ENCODE data around the gene DNHD1. TPM values are rescaled to one million over a fixed set of nuclear protein-coding genes. Genes with fewer than 3 reads are reported as not detected.
A peak's percentile ranks its signal among the peaks of the same experiment; 100 is the strongest.

The DNHD1 gene
- total RNA-seq, 1 donor from 2014 or later = 1.0 TPM

DNA sequence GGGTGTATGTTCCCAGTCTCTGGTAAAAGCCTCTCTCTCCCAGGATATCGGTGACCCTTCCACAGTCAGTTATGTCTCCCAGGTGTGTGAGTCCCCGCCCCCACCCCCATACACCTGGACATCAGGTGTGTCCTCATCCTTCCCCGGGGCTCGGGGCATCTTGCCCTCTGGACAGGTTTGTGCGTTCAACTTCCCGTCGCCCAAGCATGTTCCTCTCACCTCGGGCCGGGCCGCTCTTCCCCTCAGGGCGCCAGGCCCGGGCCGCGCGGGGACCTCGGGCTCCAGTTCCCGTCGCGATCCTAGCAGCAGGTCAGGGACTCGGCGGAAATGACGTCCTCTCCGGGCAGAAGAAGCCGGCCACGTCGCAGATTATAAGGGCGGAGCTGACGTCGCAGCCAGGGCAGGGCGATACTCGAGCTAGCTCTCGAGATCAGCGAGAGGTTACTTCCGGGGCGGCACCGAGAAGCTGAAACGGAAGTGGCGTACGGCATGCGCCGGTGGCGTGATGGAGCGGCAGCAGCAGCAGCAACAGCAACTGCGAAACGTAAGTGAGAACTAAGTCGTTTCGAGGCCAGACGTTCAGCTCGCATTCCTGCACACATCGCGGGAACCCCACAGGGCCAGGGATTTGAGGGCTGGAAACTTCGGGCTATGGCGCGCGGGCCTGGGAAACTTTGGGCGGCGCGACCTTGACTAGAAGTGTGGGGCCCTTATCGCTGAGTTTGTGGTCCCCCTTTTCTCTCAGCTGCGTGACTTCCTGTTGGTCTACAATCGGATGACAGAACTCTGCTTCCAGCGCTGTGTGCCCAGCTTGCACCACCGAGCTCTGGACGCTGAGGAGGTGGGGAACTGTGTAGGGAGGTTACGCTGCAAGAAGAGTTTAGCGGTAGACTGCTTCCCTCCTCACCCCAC is 15.8 kb upstream of the DNHD1 start, which contains the start of the genes ARFIP2 and TIMM10B:
Gene ARFIP2 (minus strand): TSS at position 320 of the 912 bp plus-strand sequence. CDS start 910 bp downstream, outside the sequence.
Gene TIMM10B (plus strand): TSS at position 490 of the 912 bp plus-strand sequence. CDS start 16 bp downstream, at position 506.
- DNase-seq (ENCODE audit: low read depth) = peak; percentile 79
- peak within 1 kb of the TSS; percentile 99 for H3K4me3 ChIP-seq (ENCODE audit: low read depth, low read length)
- TF ChIP-seq, protein P1, sequence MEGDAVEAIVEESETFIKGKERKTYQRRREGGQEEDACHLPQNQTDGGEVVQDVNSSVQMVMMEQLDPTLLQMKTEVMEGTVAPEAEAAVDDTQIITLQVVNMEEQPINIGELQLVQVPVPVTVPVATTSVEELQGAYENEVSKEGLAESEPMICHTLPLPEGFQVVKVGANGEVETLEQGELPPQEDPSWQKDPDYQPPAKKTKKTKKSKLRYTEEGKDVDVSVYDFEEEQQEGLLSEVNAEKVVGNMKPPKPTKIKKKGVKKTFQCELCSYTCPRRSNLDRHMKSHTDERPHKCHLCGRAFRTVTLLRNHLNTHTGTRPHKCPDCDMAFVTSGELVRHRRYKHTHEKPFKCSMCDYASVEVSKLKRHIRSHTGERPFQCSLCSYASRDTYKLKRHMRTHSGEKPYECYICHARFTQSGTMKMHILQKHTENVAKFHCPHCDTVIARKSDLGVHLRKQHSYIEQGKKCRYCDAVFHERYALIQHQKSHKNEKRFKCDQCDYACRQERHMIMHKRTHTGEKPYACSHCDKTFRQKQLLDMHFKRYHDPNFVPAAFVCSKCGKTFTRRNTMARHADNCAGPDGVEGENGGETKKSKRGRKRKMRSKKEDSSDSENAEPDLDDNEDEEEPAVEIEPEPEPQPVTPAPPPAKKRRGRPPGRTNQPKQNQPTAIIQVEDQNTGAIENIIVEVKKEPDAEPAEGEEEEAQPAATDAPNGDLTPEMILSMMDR (conservative IDR thresholded peaks at IDR 0.05; ENCODE audit: low read depth, low read length) = no peak

- DNase-seq (ENCODE audit: low read depth) = no peak
- peak overlapping the region; percentile 99 for H3K4me3 ChIP-seq (ENCODE audit: low read depth, low read length)
- TF ChIP-seq, protein P1 (conservative IDR thresholded peaks at IDR 0.05; ENCODE audit: low read depth, low read length) = no peak
Measured at GRCh38 chr11:6481924-6482275, 15.2 kb upstream of the DNHD1 start.

DNA sequence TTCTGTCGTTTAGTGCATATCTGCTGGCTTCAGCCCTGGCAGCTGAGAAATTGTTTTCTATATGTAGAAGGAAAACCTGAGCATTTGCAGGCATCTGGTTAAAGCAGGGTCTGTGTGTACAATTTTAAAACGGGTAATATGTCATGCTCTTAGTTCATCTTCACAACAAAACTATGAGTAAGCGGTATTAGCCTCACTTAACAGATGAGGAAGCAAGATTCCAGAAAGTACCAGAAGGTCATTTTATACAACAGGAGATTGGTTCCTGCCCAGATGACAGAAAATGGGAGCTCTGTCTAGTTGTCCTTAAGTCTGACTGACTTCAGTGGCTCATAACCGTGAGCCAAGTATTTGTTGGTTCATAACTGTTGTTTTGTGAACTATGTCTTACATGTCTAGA is 14.6 kb upstream of the DNHD1 start:
- no peak for DNase-seq (ENCODE audit: low read depth)
- TF ChIP-seq, protein P1 (conservative IDR thresholded peaks at IDR 0.05; ENCODE audit: low read depth, low read length) = no peak
- peak overlapping the region; percentile 99 for H3K4me3 ChIP-seq (ENCODE audit: low read depth, low read length)

DNA sequence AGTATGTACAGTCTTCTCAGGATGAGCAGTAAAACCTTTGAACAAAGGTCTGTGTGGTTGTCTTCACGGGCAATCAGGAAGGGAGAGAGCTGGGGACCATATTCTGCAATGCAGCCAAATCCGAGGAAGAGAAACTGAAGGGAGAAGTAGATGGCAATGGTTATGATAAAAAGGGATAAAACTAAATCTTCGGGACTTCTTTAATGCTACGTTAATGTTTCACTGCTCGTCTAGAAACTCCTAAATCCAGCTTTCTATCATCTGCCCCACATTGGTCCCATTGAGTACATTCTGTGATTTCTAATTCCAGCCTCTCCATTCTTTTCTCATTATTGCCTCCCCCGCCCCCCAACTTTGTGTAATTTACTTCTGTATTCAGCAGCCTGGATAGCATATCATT is 14.1 kb upstream of the DNHD1 start:
- DNase-seq (ENCODE audit: low read depth) = no peak
- TF ChIP-seq, protein P1 (conservative IDR thresholded peaks at IDR 0.05; ENCODE audit: low read depth, low read length) = no peak
- no peak overlapping the region for H3K4me3 ChIP-seq (ENCODE audit: low read depth, low read length)

GRCh38 chr11:6485661-6486060 is 11.4 kb upstream of the DNHD1 start:
- DNase-seq (ENCODE audit: low read depth) = no peak
- no peak overlapping the region for H3K4me3 ChIP-seq (ENCODE audit: low read depth, low read length)
- TF ChIP-seq, protein P1 (conservative IDR thresholded peaks at IDR 0.05; ENCODE audit: low read depth, low read length) = no peak

GRCh38 chr11:6486256-6486655 is 10.8 kb upstream of the DNHD1 start:
- DNase-seq (ENCODE audit: low read depth) = no peak
- TF ChIP-seq, protein P1 (conservative IDR thresholded peaks at IDR 0.05; ENCODE audit: low read depth, low read length) = no peak
- no peak overlapping the region for H3K4me3 ChIP-seq (ENCODE audit: low read depth, low read length)
